Measurements from ENCODE around the gene SLU7. TPM values are rescaled to one million over a fixed set of nuclear protein-coding genes. Genes with fewer than 3 reads are reported as not detected.

SLU7 gene
- total RNA-seq, 2 experiments from 2014 or later, result 99.9 to 106 TPM

DNA sequence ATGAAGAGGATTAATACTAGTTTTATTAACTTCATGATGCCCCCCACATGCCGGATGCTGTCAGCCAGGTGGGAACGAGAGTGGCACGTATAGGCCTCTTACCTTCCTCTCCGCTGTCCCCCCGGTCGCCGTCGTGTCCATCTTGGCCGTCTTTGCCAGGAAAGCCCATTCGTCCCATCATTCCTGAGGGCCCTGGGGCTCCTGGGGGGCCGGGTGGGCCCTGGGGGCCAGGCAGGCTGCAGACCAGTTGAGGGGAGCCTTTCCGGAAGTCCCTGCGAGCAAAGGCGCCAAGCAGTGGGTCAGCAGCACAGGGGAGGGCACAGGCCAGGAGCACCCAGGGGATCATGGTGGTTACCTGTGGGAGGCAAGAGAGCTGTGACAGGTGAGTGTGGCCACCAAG lies 64.2 kb downstream of the SLU7 start:
- no peak overlapping the region for H3K27ac Mint-ChIP-seq
- H3K27ac ChIP-seq (ENCODE audit: low read depth in 1 of 2, low read length in 2 of 2), result no peak overlapping the region
- H3K36me3 Mint-ChIP-seq (ENCODE audit: low read depth), result no peaks in the 10 kb centered on the region
- no peak overlapping the region for H3K4me3 ChIP-seq (ENCODE audit: low read length)
- no peaks in the 10 kb centered on the region for H3K9me3 ChIP-seq (ENCODE audit: control insufficient read depth in 1 of 2, insufficient read depth in 1 of 2, low read length in 2 of 2)
- H3K9me3 Mint-ChIP-seq, result no peaks in the 10 kb centered on the region
- ATAC-seq (ENCODE audit: poor library complexity) (no peak), DNase-seq (no peak)
- H3K27me3 Mint-ChIP-seq, result no peaks in the 10 kb centered on the region
- intact Hi-C loops (cut with DNase I, micrococcal nuclease), result no loop called here
- TF ChIP-seq, protein P1, sequence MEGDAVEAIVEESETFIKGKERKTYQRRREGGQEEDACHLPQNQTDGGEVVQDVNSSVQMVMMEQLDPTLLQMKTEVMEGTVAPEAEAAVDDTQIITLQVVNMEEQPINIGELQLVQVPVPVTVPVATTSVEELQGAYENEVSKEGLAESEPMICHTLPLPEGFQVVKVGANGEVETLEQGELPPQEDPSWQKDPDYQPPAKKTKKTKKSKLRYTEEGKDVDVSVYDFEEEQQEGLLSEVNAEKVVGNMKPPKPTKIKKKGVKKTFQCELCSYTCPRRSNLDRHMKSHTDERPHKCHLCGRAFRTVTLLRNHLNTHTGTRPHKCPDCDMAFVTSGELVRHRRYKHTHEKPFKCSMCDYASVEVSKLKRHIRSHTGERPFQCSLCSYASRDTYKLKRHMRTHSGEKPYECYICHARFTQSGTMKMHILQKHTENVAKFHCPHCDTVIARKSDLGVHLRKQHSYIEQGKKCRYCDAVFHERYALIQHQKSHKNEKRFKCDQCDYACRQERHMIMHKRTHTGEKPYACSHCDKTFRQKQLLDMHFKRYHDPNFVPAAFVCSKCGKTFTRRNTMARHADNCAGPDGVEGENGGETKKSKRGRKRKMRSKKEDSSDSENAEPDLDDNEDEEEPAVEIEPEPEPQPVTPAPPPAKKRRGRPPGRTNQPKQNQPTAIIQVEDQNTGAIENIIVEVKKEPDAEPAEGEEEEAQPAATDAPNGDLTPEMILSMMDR (IDR thresholded peaks at IDR 0.05), result no peak
- H3K4me1 Mint-ChIP-seq (ENCODE audit: low read depth), result no peaks in the 10 kb centered on the region
- H3K27me3 ChIP-seq (ENCODE audit: control insufficient read depth in 1 of 2, insufficient read depth in 2 of 2, low read length in 2 of 2), result no peaks in the 10 kb centered on the region
- POLR2A ChIA-PET, result no interaction called here
- no peaks in the 10 kb centered on the region for H3K4me1 ChIP-seq (ENCODE audit: insufficient read depth, low read length)
- CTCF ChIA-PET, result no interaction called here
- H3K36me3 ChIP-seq (ENCODE audit: insufficient read depth, low read length), result no peaks in the 10 kb centered on the region
- H3K4me3 Mint-ChIP-seq, result no peak overlapping the region

DNA sequence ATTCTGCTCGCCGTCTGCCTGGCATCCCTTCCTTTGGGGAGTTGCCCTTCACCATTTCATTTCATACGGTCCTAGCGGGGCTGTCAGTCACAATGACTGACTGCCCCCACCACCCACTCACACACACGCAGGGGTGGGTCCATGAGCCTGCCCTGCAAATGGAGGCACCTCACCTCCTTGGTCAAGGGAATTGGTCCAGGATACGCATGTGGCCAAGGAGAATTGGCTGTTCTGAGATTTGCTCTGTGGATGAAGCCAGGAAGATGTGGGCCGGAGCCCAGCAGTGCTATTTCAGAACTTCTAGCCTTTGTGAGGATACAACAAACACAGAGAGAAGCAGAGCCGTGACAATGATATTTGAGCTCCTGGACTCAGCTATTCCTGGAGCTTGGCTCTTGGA lies 65.5 kb downstream of the SLU7 start:
- CTCF ChIA-PET, result no interaction called here
- intact Hi-C loops (cut with DNase I, micrococcal nuclease), result no loop called here

DNA sequence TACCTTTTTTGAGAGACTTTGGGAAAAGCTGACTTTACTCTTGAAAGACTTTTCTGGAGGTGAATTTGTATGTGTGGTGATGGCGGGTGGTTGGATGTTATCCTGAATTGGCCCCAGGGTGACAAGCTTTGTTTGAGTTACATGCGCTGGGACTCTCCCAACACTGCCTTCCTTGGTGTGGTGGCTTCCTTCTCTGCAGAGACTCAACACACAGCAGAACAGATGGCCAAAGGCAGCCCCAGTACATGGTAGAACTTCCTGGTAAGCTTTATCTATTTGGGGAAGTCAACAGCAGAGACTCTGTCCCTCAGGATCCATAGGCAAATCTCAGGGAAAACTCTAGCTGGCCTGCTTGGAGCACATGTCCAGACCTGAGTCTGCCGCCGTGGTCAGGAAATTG lies 66.6 kb downstream of the SLU7 start:
- no peak overlapping the region for H3K4me3 ChIP-seq (ENCODE audit: low read length)
- H3K9me3 Mint-ChIP-seq, result no peaks in the 10 kb centered on the region
- TF ChIP-seq, protein P1 (IDR thresholded peaks at IDR 0.05), result no peak
- no peaks in the 10 kb centered on the region for H3K36me3 ChIP-seq (ENCODE audit: insufficient read depth, low read length)
- no peak for DNase-seq
- no peaks in the 10 kb centered on the region for H3K4me1 Mint-ChIP-seq (ENCODE audit: low read depth)
- H3K4me1 ChIP-seq (ENCODE audit: insufficient read depth, low read length), result no peaks in the 10 kb centered on the region
- ATAC-seq (ENCODE audit: poor library complexity), result no peak
- H3K4me3 Mint-ChIP-seq, result no peak overlapping the region
- no peak overlapping the region for H3K27ac Mint-ChIP-seq
- H3K36me3 Mint-ChIP-seq (ENCODE audit: low read depth), result no peaks in the 10 kb centered on the region
- no peaks in the 10 kb centered on the region for H3K9me3 ChIP-seq (ENCODE audit: control insufficient read depth in 1 of 2, insufficient read depth in 1 of 2, low read length in 2 of 2)
- ChIA-PET POLR2A (no interaction called here), CTCF (no interaction called here)
- intact Hi-C loops (cut with DNase I, micrococcal nuclease), result no loop called here
- H3K27ac ChIP-seq (ENCODE audit: low read depth in 1 of 2, low read length in 2 of 2), result no peak overlapping the region
- H3K27me3 ChIP-seq (ENCODE audit: control insufficient read depth in 1 of 2, insufficient read depth in 2 of 2, low read length in 2 of 2), result no peaks in the 10 kb centered on the region
- H3K27me3 Mint-ChIP-seq, result no peaks in the 10 kb centered on the region

More for the DNA sequence above, 65.5 kb downstream of the SLU7 start:
- Histone ChIP-seq H3K4me1 (ENCODE audit: insufficient read depth, low read length) (no peaks in the 10 kb centered on the region), H3K27me3 (ENCODE audit: control insufficient read depth in 1 of 2, insufficient read depth in 2 of 2, low read length in 2 of 2) (no peaks in the 10 kb centered on the region), H3K36me3 (ENCODE audit: insufficient read depth, low read length) (no peaks in the 10 kb centered on the region), H3K4me3 (ENCODE audit: low read length) (no peak overlapping the region), H3K9me3 (ENCODE audit: control insufficient read depth in 1 of 2, insufficient read depth in 1 of 2, low read length in 2 of 2) (no peaks in the 10 kb centered on the region), H3K27ac (ENCODE audit: low read depth in 1 of 2, low read length in 2 of 2) (no peak overlapping the region)
- ATAC-seq (ENCODE audit: poor library complexity), result no peak
- Mint-ChIP-seq H3K4me3 (no peak overlapping the region), H3K27me3 (no peaks in the 10 kb centered on the region), H3K27ac (no peak overlapping the region), H3K36me3 (ENCODE audit: low read depth) (no peaks in the 10 kb centered on the region), H3K4me1 (ENCODE audit: low read depth) (no peaks in the 10 kb centered on the region), H3K9me3 (no peaks in the 10 kb centered on the region)
- DNase-seq, result no peak
- POLR2A ChIA-PET, result no interaction called here
- TF ChIP-seq, protein P1 (IDR thresholded peaks at IDR 0.05), result no peak

Other genes with a start within 250 kb of the SLU7 start
- gene FABP6, start 189.6 kb downstream of the SLU7 start, total RNA-seq, result not detected
- gene CCNJL, start 106.5 kb downstream of the SLU7 start, total RNA-seq, result not detected
- gene C1QTNF2, start 48.5 kb downstream of the SLU7 start, total RNA-seq, result not detected
- under 1 TPM in 1 of 2 experiments, not detected in 1; 0.16 TPM for gene FAM200C, start 19.0 kb downstream of the SLU7 start, total RNA-seq
- 10 to 100 TPM; 15.1 to 17.6 TPM for gene PTTG1, start 2.8 kb upstream of the SLU7 start, total RNA-seq

All from CD4-positive, alpha-beta T cell (primary cell).